ENCODE measurements around the gene IDH3G.

GRCh38 chrX:153779891-153780677 lies 14.1 kb downstream of the IDH3G start:
- TF ChIP-seq CTCF (IDR thresholded peaks at IDR 0.05; ENCODE audit: low read depth, low read length, missing input control), result no peak
- TF ChIP-seq EGR1 (IDR thresholded peaks at IDR 0.05; ENCODE audit: low read depth in 2 of 2), result no peak
- TF ChIP-seq YY1 (IDR thresholded peaks at IDR 0.05), result no peak
- no peak for TF ChIP-seq FOXA1 (IDR thresholded peaks at IDR 0.05)
- TF ChIP-seq GABPA (IDR thresholded peaks at IDR 0.05 in 1 of 2, conservative IDR thresholded peaks at IDR 0.05 in 1 of 2), result no peak
- TF ChIP-seq SP1 (IDR thresholded peaks at IDR 0.05), result no peak
- TF ChIP-seq ZBTB33 (IDR thresholded peaks at IDR 0.05), result no peak
- no peak for TF ChIP-seq RAD21 (IDR thresholded peaks at IDR 0.05)
- TF ChIP-seq TAF1 (conservative IDR thresholded peaks at IDR 0.05), result no peak
- no peak for TF ChIP-seq RXRA (IDR thresholded peaks at IDR 0.05)
- TF ChIP-seq MAX (IDR thresholded peaks at IDR 0.05), result no peak
- no peak for TF ChIP-seq REST (IDR thresholded peaks at IDR 0.05)
- no peak for TF ChIP-seq ATF3 (IDR thresholded peaks at IDR 0.05)
